ENCODE measurements around the gene DECR2.

- no peak for TF ChIP-seq CTCF (IDR thresholded peaks at IDR 0.05)
- TF ChIP-seq POLR2A (IDR thresholded peaks at IDR 0.05): no peak
Measured at GRCh38 chr16:398561-399339, 2.9 kb upstream of the DECR2 start.
